Astrocyte of the cerebellum (primary cell): Measurements from ENCODE around the gene PAK1.

Source experiments
- DNase-seq: peaks from one replicate; pipeline ENCODE4 v3.0.0-alpha.2; 2011; ENCODE audit warnings: low read depth
- H3K4me3 ChIP-seq: 2 replicates; pipeline ENCODE4 v1.5.1; 2011; ENCODE audit warnings: mild to moderate bottlenecking, low read depth, low read length, moderate library complexity
- CTCF ChIP-seq: IDR thresholded peaks from 2 replicates; pipeline ENCODE4 v1.5.1; 2012; ENCODE audit warnings: low read length, low read depth, moderate library complexity, mild to moderate bottlenecking; ENCODE audit errors: missing control alignments
- in situ Hi-C: cut with HindIII; loops from 2 replicates; pipeline ENCODE4 v1.10.0; 2017; ENCODE audit warnings: low sequenced_read_pairs

Gene PAK1

GRCh38 chr11:77412814-77413213 is 61.1 kb downstream of the PAK1 start:
- in situ Hi-C loops = no loop called here
- no peak for TF ChIP-seq CTCF

GRCh38 chr11:77411717-77412441 is 62.0 kb downstream of the PAK1 start:
- no peak for TF ChIP-seq CTCF
- peak; percentile 60 for DNase-seq
- H3K4me3 ChIP-seq = peak overlapping the region; percentile 66
- in situ Hi-C loops = no loop called here

More at GRCh38 chr11:77412814-77413213, 61.1 kb downstream of the PAK1 start:
- no peak for DNase-seq
- H3K4me3 ChIP-seq = no peak overlapping the region

- no peak for DNase-seq
- in situ Hi-C loops = no loop called here
- H3K4me3 ChIP-seq = peak overlapping the region; percentile 66
- no peak for TF ChIP-seq CTCF
Measured at GRCh38 chr11:77411137-77411707, 62.7 kb downstream of the PAK1 start.

- no peak for DNase-seq
- in situ Hi-C loops = no loop called here
- H3K4me3 ChIP-seq = no peak overlapping the region
- TF ChIP-seq CTCF = no peak
Measured at GRCh38 chr11:77410076-77410827, 63.6 kb downstream of the PAK1 start.

- DNase-seq = no peak
- in situ Hi-C loops = no loop called here
- TF ChIP-seq CTCF = no peak
- H3K4me3 ChIP-seq = no peak overlapping the region
Measured at GRCh38 chr11:77409046-77409445, 64.8 kb downstream of the PAK1 start.

- in situ Hi-C loops = no loop called here
- DNase-seq = peak; percentile 63
- H3K4me3 ChIP-seq = no peak overlapping the region
- TF ChIP-seq CTCF = no peak
Measured at GRCh38 chr11:77407613-77408012, 66.3 kb downstream of the PAK1 start.
